ENCODE measurements around the gene PCK1.

PCK1 gene

GRCh38 chr20:57526885-57527460, 33.9 kb upstream of the PCK1 start:
- no peak for TF ChIP-seq CTCF (IDR thresholded peaks at IDR 0.05; ENCODE audit: borderline replicate concordance, control extremely low read depth, extremely low read depth, insufficient read depth, missing control alignments)
- DNase-seq (ENCODE audit: low spot score), result no peak
- in situ Hi-C loops (cut with MboI; ENCODE audit: low sequenced_read_pairs, unreplicated experiment), result no loop called here

- TF ChIP-seq CTCF (IDR thresholded peaks at IDR 0.05; ENCODE audit: borderline replicate concordance, control extremely low read depth, extremely low read depth, insufficient read depth, missing control alignments), result no peak
- DNase-seq (ENCODE audit: low spot score), result no peak
- in situ Hi-C loops (cut with MboI; ENCODE audit: low sequenced_read_pairs, unreplicated experiment), result no loop called here
Observed at GRCh38 chr20:57527728-57528127, 33.2 kb upstream of the PCK1 start.

- DNase-seq (ENCODE audit: low spot score), result no peak
- TF ChIP-seq CTCF (IDR thresholded peaks at IDR 0.05; ENCODE audit: borderline replicate concordance, control extremely low read depth, extremely low read depth, insufficient read depth, missing control alignments), result no peak
- in situ Hi-C loops (cut with MboI; ENCODE audit: low sequenced_read_pairs, unreplicated experiment), result no loop called here
Observed at GRCh38 chr20:57528148-57528547, 32.8 kb upstream of the PCK1 start.

DNA sequence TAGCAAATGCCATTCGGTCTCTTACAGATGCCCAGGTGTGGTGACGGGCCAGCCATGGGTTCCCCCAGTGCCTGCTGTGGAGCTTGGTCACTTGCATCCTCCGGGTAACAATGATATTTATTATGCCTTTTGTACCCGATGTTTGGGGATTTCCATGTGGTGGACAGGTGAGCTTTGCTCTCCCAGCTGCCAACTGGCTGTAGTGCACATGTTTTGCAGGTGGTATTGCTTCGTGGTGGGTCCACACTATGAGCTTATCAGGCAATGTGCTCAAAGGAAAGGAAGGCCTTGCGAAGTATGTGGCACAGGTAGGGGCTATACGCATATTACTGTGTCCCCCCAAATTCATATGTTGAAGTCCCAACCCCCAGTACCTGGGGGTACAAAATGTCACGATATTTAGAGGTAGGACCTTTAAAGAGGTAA, 31.7 kb upstream of the PCK1 start:
- in situ Hi-C loops (cut with MboI; ENCODE audit: low sequenced_read_pairs, unreplicated experiment), result no loop called here
- no peak for DNase-seq (ENCODE audit: low spot score)
- no peak for TF ChIP-seq CTCF (IDR thresholded peaks at IDR 0.05; ENCODE audit: borderline replicate concordance, control extremely low read depth, extremely low read depth, insufficient read depth, missing control alignments)

- TF ChIP-seq CTCF (IDR thresholded peaks at IDR 0.05; ENCODE audit: borderline replicate concordance, control extremely low read depth, extremely low read depth, insufficient read depth, missing control alignments), result no peak
- DNase-seq (ENCODE audit: low spot score), result no peak
- in situ Hi-C loops (cut with MboI; ENCODE audit: low sequenced_read_pairs, unreplicated experiment), result no loop called here
Observed at GRCh38 chr20:57529810-57530209, 31.1 kb upstream of the PCK1 start.

DNA sequence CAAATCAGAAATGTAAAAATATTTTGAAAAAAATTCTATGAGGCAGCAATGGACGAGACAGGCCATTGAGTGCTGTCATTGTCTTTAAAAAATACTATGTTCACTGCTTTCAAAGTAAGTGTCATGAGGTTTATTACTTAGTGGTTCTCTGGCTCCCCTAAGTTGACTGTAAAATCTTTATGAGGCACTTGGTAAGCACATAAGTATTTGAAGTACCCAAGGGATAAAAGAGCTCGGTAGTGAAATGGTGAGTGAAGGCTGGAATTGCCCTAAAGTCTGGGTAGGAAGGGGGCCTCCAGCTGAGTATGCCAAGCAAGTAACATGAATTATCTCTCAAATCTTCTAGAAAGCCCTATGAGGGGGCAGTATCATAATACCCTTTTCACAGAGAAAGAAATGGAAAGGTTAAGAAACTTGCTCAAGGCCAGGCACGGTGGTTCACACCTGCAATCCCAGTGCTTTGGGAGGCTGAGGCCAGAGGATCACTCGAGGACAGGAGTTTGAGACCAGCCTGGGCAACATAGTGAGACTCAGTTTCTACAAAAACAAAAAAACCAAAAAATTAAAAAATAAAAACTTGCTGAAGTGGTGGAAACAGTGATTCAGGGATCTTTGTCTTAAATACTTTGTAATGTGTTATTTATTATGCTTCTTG, 30.5 kb upstream of the PCK1 start:
- in situ Hi-C loops (cut with MboI; ENCODE audit: low sequenced_read_pairs, unreplicated experiment), result no loop called here
- no peak for TF ChIP-seq CTCF (IDR thresholded peaks at IDR 0.05; ENCODE audit: borderline replicate concordance, control extremely low read depth, extremely low read depth, insufficient read depth, missing control alignments)
- DNase-seq (ENCODE audit: low spot score), result no peak
